Measurements from ENCODE around the gene PICK1.
"Not testable (repeated sequence)": the region's sequence is repeated elsewhere in the genome, so short reads cannot be mapped to it uniquely, and the experiment has no call there.

Gene PICK1

DNA sequence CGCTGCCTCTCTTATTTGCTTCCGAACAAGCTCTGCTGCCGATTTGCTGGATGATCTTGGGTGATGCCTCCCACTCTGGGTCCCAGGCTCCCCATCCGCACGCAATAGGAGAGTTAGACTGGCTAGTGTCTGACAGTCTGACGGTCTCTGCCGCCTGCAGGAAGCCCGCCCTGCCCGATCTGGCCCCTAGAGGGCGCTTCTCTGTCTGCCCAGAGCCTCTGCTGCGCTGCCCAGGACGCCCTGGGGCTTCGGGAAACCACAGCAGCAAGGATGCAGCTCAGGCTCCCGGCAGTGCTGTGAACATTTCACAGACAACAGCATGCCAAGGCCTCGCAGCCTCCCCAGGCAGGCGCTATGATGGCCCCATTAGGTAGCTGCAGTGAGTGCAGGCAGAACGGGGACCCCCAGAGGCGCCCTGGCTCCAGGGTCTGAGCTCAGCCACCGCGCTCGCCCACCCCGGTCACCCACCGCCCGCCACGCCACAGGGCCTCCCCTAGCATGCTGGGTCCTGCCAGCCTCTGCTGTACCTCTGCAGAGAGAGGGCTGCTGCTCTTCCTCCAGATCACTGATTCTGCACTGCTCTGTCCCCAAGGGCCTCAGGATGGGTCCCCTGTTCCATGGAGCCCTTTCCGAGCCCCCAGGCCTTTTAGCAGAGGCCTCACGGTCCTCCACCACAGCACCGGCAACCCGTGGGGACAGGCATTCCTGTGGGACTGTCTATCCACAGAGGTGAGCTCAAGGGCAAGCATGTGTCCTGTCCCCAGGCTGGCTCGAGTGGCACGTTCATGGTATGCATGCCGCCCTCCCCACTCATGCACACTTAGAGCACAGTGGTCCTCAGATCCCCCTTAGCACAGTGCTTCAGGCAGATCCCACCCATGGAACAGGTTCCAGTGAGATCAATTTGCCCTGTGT lies 57.5 kb downstream of the PICK1 start:
- peak; percentile 60 to 66 (median 65) for DNase-seq (ENCODE audit: low read depth in 3 of 3)

- DNase-seq (ENCODE audit: low read depth in 3 of 3), result no peak
Measured at GRCh38 chr22:38115423-38116205, 58.4 kb downstream of the PICK1 start.

- DNase-seq (ENCODE audit: low read depth in 3 of 3), result not testable (repeated sequence)
Measured at GRCh38 chr22:38117556-38117955, 60.4 kb downstream of the PICK1 start.

DNA sequence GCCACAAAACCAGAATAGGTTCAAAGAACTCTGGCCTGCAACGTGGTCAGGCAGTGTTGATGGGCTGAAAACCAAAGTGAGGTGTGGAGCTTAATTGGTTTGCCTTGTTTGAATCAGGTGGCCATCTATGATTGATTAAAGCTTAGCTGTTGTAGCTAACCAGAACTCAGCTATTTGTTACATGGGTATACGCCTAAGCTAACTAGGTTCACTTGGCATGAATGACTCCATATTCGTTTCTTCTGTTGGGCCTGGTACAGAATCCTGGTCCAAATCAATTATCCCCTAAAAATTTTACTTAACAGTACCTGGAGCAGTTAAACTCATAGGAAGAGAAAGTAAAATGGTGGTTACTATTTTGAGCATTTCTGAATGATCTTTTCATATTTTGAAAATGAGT lies 61.0 kb downstream of the PICK1 start:
- no peak for DNase-seq (ENCODE audit: low read depth in 3 of 3)

DNA sequence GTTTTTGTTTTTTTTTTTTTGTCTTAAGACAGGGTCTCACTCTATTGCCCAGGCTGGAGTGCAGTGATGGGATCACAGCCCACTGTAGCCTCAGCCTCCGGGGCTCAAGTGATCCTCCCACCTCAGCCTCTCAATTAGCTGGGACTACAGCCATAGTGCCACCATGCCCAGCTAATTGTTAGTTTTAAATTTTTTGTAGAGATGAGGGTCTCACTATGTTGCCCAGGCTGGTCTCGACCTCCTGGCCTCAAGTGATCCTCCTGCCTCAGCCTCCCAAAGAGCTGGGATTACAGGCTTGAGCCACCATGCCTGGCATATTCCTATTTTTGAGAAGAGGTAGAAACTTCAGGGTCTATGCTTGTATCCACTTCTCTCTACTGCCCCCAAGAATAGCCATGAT lies 61.5 kb downstream of the PICK1 start:
- DNase-seq (ENCODE audit: low read depth in 3 of 3), result not testable (repeated sequence)

DNA sequence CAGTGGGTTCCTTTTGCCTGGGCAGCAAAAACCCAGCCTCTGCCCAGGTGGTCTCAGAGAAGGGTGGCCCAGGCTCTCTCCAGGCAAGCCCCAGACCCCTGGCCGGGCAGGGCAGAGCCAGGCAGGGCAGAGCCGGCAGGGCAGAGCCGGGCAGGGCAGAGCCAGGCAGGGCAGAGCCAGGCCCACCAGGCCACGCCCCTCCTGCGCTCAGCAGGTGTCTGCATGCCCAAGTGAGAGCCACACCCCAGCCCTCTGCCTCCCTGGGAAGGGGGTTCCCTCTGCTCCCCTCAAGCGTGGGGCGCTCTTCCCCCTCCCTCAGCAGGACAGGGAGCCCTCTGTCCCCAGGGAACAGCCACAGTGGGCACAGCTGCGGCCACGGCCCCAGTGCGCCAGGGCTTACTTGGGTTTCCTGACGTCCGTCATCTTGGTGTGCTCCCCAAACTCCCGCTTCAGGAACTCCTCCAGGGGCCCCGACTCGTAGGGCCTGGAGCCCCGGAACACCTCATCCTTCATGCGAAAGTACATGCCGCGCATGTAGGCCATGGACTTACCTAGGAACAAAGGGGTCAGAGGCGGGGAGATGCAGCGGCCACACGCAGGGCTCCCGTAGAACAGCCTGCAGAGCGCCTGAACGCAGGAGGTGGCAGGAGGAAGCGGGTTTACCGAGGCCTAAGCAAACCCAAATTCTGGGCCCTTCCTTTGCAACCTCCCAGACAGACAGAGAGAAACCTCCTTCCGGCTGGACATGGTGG lies 63.3 kb downstream of the PICK1 start:
- DNase-seq (ENCODE audit: low read depth in 3 of 3), result no peak

- no peak for DNase-seq (ENCODE audit: low read depth in 3 of 3)
Measured at GRCh38 chr22:38122616-38123015, 65.4 kb downstream of the PICK1 start.

DNA sequence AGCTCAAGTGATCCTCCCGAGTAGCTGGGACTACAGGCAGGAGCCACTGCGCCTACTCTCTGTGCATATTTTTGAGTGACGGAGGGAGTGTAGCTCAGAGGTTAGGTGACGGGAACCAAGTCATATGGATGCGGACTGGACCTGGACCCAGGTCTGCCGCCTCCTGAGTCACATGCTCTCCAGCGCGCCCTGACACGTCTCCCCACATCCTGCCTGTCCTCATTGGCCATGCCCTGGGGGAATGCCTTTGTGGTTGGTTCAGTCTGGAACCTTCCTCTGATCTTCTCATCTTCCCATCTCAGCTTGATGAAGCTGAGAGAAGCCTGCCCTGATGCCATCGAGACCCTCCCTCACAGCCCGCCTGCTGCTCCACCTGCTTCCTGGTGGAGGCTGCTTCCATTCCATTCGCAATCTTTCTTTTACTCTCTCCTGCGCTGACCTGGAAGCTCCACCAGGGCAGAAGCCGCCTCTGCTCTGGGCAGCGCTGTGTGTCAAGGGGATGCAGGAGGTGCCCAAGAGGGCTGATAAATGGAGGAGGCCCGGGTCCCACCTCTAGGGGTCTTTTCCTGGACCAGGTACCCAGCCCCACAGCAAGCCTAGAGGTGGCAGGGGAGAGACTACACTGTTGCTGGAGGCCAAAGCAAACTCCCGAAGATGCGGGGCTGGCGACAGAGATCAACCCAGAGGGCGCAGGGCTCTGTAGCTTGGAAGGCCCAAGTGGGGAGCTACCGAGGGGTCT lies 67.2 kb downstream of the PICK1 start:
- no peak for DNase-seq (ENCODE audit: low read depth in 3 of 3)

- DNase-seq (ENCODE audit: low read depth in 3 of 3), result no peak
Measured at GRCh38 chr22:38125038-38125610, 67.9 kb downstream of the PICK1 start.

Measured in stimulated activated CD4-positive, alpha-beta T cell treated with anti-CD3 and anti-CD28 coated beads, TNF-alpha, amount 100 ng/mL, for 48 hours (primary cell).